ENCODE data around the gene MPHOSPH9.

DNA sequence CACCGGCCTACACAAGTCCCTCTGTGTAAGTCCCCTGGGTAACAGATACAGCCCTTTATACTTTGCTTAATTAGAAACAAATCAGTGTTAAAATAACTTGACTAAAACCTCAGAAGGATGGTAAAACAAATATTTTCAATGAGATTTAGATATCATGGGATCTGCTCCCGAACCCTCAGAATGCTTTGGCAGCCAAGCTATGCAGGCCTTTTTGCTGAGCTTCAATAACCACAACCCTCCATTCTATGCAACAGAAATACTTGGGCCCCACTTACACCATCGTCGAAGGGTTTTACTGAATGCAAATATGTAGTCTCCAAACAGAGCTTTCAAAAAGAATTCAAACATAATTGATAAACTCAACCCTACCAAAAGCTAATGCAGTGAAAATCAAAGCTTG lies 52.8 kb downstream of the MPHOSPH9 start:
- TF ChIP-seq, protein P1, sequence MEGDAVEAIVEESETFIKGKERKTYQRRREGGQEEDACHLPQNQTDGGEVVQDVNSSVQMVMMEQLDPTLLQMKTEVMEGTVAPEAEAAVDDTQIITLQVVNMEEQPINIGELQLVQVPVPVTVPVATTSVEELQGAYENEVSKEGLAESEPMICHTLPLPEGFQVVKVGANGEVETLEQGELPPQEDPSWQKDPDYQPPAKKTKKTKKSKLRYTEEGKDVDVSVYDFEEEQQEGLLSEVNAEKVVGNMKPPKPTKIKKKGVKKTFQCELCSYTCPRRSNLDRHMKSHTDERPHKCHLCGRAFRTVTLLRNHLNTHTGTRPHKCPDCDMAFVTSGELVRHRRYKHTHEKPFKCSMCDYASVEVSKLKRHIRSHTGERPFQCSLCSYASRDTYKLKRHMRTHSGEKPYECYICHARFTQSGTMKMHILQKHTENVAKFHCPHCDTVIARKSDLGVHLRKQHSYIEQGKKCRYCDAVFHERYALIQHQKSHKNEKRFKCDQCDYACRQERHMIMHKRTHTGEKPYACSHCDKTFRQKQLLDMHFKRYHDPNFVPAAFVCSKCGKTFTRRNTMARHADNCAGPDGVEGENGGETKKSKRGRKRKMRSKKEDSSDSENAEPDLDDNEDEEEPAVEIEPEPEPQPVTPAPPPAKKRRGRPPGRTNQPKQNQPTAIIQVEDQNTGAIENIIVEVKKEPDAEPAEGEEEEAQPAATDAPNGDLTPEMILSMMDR (IDR thresholded peaks at IDR 0.05), result no peak
- no peak for TF ChIP-seq POLR2A (IDR thresholded peaks at IDR 0.05)
